ENCODE data around the gene YIPF5. TPM values are rescaled to one million over a fixed set of nuclear protein-coding genes. Genes with fewer than 3 reads are reported as not detected.

The YIPF5 gene
- total RNA-seq, 1 donor from 2014 or later = 43.3 TPM

DNA sequence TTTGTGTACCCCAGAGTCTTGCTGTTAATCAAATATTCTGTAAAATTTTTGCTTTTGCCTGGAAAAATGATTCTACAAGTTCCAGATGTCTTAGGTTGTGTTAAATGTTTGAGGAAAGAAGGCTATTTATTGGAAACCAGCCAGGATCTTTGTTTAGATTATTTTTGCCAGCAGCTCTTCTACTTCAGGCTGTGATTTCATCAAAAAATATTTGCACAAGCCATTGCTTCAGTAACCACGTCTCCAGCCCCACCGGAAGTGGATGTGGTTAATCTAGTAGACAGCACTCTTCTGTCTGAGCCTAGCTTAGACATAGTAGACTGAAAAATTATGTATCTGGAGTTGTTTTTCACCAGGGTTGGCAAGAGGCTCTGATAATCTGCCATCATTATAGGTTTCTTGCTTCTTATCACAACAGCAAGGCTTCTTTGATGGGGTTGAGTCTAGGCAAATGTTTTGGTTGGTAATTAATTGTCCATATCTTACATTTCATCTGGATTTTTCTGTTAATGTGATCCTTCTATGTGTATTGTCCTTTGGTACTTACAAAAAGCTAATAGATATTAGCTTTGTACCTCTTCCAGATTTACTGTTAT is 17.3 kb upstream of the YIPF5 start:
- Histone ChIP-seq H3K9ac (ENCODE audit: low read depth in 1 of 3, low read length in 3 of 3) (no peak overlapping the region), H3K27ac (ENCODE audit: low read depth, low read length) (no peak overlapping the region)

GRCh38 chr5:144183254-144183889 is 12.9 kb upstream of the YIPF5 start:
- H3K36me3 ChIP-seq (ENCODE audit: control insufficient read depth in 3 of 3, insufficient read depth in 3 of 3, low read length in 3 of 3) = no peaks in the 10 kb centered on the region
- no peak overlapping the region for H3K4me3 ChIP-seq (ENCODE audit: low read length in 3 of 3)
- H3K9me3 ChIP-seq (ENCODE audit: control insufficient read depth in 3 of 3, low read length in 3 of 3) = no peaks in the 10 kb centered on the region
- no peaks in the 10 kb centered on the region for H3K27me3 ChIP-seq (ENCODE audit: control insufficient read depth in 3 of 3, insufficient read depth in 3 of 3, low read length in 3 of 3)
- H3K9ac ChIP-seq (ENCODE audit: low read depth in 1 of 3, low read length in 3 of 3) = no peak overlapping the region
- H3K27ac ChIP-seq (ENCODE audit: low read depth, low read length) = no peak overlapping the region
- H3K4me1 ChIP-seq (ENCODE audit: control insufficient read depth in 3 of 3, insufficient read depth in 3 of 3, low read length in 3 of 3) = no peaks in the 10 kb centered on the region

More for the DNA sequence above, 17.3 kb upstream of the YIPF5 start:
- H3K9me3 ChIP-seq (ENCODE audit: control insufficient read depth in 3 of 3, low read length in 3 of 3) = no peaks in the 10 kb centered on the region
- H3K27me3 ChIP-seq (ENCODE audit: control insufficient read depth in 3 of 3, insufficient read depth in 3 of 3, low read length in 3 of 3) = no peaks in the 10 kb centered on the region
- no peaks in the 10 kb centered on the region for H3K36me3 ChIP-seq (ENCODE audit: control insufficient read depth in 3 of 3, insufficient read depth in 3 of 3, low read length in 3 of 3)
- no peaks in the 10 kb centered on the region for H3K4me1 ChIP-seq (ENCODE audit: control insufficient read depth in 3 of 3, insufficient read depth in 3 of 3, low read length in 3 of 3)
- no peak overlapping the region for H3K4me3 ChIP-seq (ENCODE audit: low read length in 3 of 3)

DNA sequence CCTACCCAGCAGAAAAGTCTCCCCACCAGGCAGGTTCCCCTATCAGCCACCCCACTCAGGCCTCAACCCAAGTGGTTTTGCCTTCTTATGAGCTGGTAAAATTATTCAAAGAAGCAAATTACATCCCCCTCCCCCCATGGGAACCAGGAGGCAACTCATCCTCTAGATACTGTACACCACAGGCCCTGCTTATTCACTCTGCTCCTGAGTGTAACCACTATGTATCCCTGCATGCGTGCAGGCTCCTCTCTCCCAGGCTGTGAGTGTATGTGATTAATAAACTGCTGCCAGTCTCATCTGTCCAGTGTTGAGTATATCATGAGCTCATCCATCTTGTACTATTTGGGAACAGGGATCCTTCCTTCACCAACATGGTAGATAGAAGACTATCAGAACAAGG is 8.8 kb upstream of the YIPF5 start:
- H3K4me1 ChIP-seq (ENCODE audit: control insufficient read depth in 3 of 3, insufficient read depth in 3 of 3, low read length in 3 of 3) = no peaks in the 10 kb centered on the region
- H3K4me3 ChIP-seq (ENCODE audit: low read length in 3 of 3) = no peak overlapping the region
- H3K9ac ChIP-seq (ENCODE audit: low read depth in 1 of 3, low read length in 3 of 3) = no peak overlapping the region
- H3K27ac ChIP-seq (ENCODE audit: low read depth, low read length) = no peak overlapping the region
- H3K27me3 ChIP-seq (ENCODE audit: control insufficient read depth in 3 of 3, insufficient read depth in 3 of 3, low read length in 3 of 3) = no peaks in the 10 kb centered on the region
- no peaks in the 10 kb centered on the region for H3K36me3 ChIP-seq (ENCODE audit: control insufficient read depth in 3 of 3, insufficient read depth in 3 of 3, low read length in 3 of 3)
- no peaks in the 10 kb centered on the region for H3K9me3 ChIP-seq (ENCODE audit: control insufficient read depth in 3 of 3, low read length in 3 of 3)

DNA sequence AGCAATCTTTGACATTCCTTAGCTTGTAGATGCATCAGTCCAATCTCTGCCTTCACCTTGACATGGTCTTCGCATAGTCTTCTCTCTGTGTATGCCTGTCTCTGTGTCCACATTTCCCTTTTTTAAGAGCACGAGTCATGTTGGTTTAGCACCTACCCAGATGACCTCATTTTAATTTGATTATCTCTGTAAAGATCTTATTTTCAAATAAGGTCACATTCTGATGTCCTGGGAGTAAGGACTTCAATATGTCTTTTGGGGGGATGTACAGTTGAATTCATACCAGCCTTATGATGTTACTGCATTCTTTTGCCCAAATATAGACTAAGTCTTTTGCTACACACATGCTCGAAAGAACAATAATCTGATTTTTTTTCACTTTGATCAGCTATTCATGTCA is 7.1 kb upstream of the YIPF5 start:
- Histone ChIP-seq H3K27ac (ENCODE audit: low read depth, low read length) (no peak overlapping the region), H3K36me3 (ENCODE audit: control insufficient read depth in 3 of 3, insufficient read depth in 3 of 3, low read length in 3 of 3) (no peaks in the 10 kb centered on the region), H3K4me3 (ENCODE audit: low read length in 3 of 3) (no peak overlapping the region), H3K27me3 (ENCODE audit: control insufficient read depth in 3 of 3, insufficient read depth in 3 of 3, low read length in 3 of 3) (peaks cover 0 to 5% (median 2%) of the 10 kb centered on the region in 3 donors), H3K9me3 (ENCODE audit: control insufficient read depth in 3 of 3, low read length in 3 of 3) (no peaks in the 10 kb centered on the region), H3K9ac (ENCODE audit: low read depth in 1 of 3, low read length in 3 of 3) (no peak overlapping the region), H3K4me1 (ENCODE audit: control insufficient read depth in 3 of 3, insufficient read depth in 3 of 3, low read length in 3 of 3) (no peaks in the 10 kb centered on the region)

DNA sequence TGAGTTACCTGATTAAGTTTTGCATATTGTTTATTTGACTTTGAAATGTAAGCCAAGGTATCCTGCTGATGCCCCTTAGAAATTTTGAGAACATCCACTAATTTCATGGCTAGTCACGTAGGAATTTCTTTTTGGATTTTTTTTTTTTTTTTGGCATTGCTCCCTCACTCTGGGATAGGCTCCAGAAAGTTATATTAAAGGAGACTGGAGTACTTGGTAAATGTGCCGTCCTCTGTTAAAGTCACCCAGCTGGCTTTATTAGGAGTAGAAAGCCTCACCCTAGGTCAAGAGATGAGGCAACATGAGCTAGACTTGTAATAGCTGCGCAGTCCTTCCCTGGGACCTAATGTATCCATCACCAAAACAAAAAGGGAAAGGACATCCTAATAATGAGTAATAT is 3.3 kb upstream of the YIPF5 start:
- H3K36me3 ChIP-seq (ENCODE audit: control insufficient read depth in 3 of 3, insufficient read depth in 3 of 3, low read length in 3 of 3) = peaks cover 0 to 2% (median 0%) of the 10 kb centered on the region in 3 donors
- peaks cover 8 to 16% (median 10%) of the 10 kb centered on the region in 3 donors for H3K4me1 ChIP-seq (ENCODE audit: control insufficient read depth in 3 of 3, insufficient read depth in 3 of 3, low read length in 3 of 3)
- no peak overlapping the region for H3K9ac ChIP-seq (ENCODE audit: low read depth in 1 of 3, low read length in 3 of 3)
- H3K27me3 ChIP-seq (ENCODE audit: control insufficient read depth in 3 of 3, insufficient read depth in 3 of 3, low read length in 3 of 3) = peaks cover 0 to 5% (median 2%) of the 10 kb centered on the region in 3 donors
- H3K4me3 ChIP-seq (ENCODE audit: low read length in 3 of 3) = no peak overlapping the region
- H3K9me3 ChIP-seq (ENCODE audit: control insufficient read depth in 3 of 3, low read length in 3 of 3) = no peaks in the 10 kb centered on the region
- no peak overlapping the region for H3K27ac ChIP-seq (ENCODE audit: low read depth, low read length)

GRCh38 chr5:144169904-144170275 is 569 bp downstream of the YIPF5 start:
- peak overlapping the region; percentile 75 for H3K27ac ChIP-seq (ENCODE audit: low read depth, low read length)
- H3K9me3 ChIP-seq (ENCODE audit: control insufficient read depth in 3 of 3, low read length in 3 of 3) = no peaks in the 10 kb centered on the region
- H3K4me1 ChIP-seq (ENCODE audit: control insufficient read depth in 3 of 3, insufficient read depth in 3 of 3, low read length in 3 of 3) = peaks cover 9 to 18% (median 10%) of the 10 kb centered on the region in 3 donors
- peaks cover under 1 to 20% (median 10%) of the 10 kb centered on the region in 3 donors for H3K36me3 ChIP-seq (ENCODE audit: control insufficient read depth in 3 of 3, insufficient read depth in 3 of 3, low read length in 3 of 3)
- H3K4me3 ChIP-seq (ENCODE audit: low read length in 3 of 3) = peak overlapping the region; percentile 79 to 99 (median 92)
- peaks cover 0 to 5% (median 2%) of the 10 kb centered on the region in 3 donors for H3K27me3 ChIP-seq (ENCODE audit: control insufficient read depth in 3 of 3, insufficient read depth in 3 of 3, low read length in 3 of 3)
- peak overlapping the region; percentile 86 to 95 (median 94) for H3K9ac ChIP-seq (ENCODE audit: low read depth in 1 of 3, low read length in 3 of 3)

DNA sequence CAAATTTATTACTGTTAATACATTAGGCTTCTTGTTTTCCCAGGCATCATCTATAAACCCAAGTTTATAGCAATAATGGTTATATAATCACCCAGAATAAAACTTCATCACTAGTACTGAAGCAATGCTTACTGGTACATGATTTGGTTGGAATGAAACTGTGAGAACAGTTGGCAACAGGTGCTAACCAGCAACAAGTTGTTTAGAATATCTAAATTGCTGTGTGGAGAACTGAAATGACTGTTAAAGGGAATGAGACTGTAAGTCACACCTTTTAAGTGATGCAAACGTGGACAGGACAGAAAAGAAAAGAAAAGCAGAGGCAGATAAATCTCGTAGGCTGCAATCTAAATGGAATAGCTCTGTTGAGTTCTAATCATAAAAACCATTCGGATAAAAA is 2.5 kb downstream of the YIPF5 start:
- H3K36me3 ChIP-seq (ENCODE audit: control insufficient read depth in 3 of 3, insufficient read depth in 3 of 3, low read length in 3 of 3) = peaks cover 8 to 36% (median 28%) of the 10 kb centered on the region in 3 donors
- H3K27ac ChIP-seq (ENCODE audit: low read depth, low read length) = no peak overlapping the region
- H3K9ac ChIP-seq (ENCODE audit: low read depth in 1 of 3, low read length in 3 of 3) = no peak overlapping the region
- H3K27me3 ChIP-seq (ENCODE audit: control insufficient read depth in 3 of 3, insufficient read depth in 3 of 3, low read length in 3 of 3) = no peaks in the 10 kb centered on the region
- H3K4me1 ChIP-seq (ENCODE audit: control insufficient read depth in 3 of 3, insufficient read depth in 3 of 3, low read length in 3 of 3) = peaks cover 9 to 18% (median 10%) of the 10 kb centered on the region in 3 donors
- no peaks in the 10 kb centered on the region for H3K9me3 ChIP-seq (ENCODE audit: control insufficient read depth in 3 of 3, low read length in 3 of 3)
- H3K4me3 ChIP-seq (ENCODE audit: low read length in 3 of 3) = no peak overlapping the region

- Histone ChIP-seq H3K27ac (ENCODE audit: low read depth, low read length) (no peak overlapping the region), H3K36me3 (ENCODE audit: control insufficient read depth in 3 of 3, insufficient read depth in 3 of 3, low read length in 3 of 3) (peaks cover 11 to 48% (median 35%) of the 10 kb centered on the region in 3 donors), H3K4me3 (ENCODE audit: low read length in 3 of 3) (no peak overlapping the region), H3K27me3 (ENCODE audit: control insufficient read depth in 3 of 3, insufficient read depth in 3 of 3, low read length in 3 of 3) (no peaks in the 10 kb centered on the region), H3K9ac (ENCODE audit: low read depth in 1 of 3, low read length in 3 of 3) (no peak overlapping the region), H3K9me3 (ENCODE audit: control insufficient read depth in 3 of 3, low read length in 3 of 3) (no peaks in the 10 kb centered on the region), H3K4me1 (ENCODE audit: control insufficient read depth in 3 of 3, insufficient read depth in 3 of 3, low read length in 3 of 3) (peaks cover 9 to 18% (median 10%) of the 10 kb centered on the region in 3 donors)
These were observed 3.8 kb downstream of the YIPF5 start for GRCh38 chr5:144166696-144167095.

DNA sequence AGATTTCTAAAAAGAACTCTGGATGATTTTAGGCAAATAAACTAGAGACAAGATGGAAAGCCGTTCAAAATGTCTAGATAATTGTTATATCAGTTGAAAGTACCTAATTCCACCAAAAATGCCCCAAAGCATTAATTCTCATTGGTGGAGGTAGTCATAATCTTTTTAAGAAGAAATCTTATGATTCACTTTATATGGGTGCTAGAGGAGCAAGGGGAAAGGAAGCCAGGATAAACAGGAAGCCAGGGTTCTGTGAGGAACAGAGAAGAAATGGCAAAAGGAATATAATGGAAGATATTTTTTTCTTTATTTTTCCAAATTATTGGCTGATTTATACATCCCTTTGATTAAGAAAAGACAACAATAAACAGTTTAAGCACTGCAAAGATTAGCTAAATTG is 7.8 kb downstream of the YIPF5 start:
- Histone ChIP-seq H3K4me3 (ENCODE audit: low read length in 3 of 3) (no peak overlapping the region), H3K9me3 (ENCODE audit: control insufficient read depth in 3 of 3, low read length in 3 of 3) (no peaks in the 10 kb centered on the region), H3K9ac (ENCODE audit: low read depth in 1 of 3, low read length in 3 of 3) (no peak overlapping the region), H3K27ac (ENCODE audit: low read depth, low read length) (no peak overlapping the region), H3K36me3 (ENCODE audit: control insufficient read depth in 3 of 3, insufficient read depth in 3 of 3, low read length in 3 of 3) (peaks cover 16 to 53% (median 47%) of the 10 kb centered on the region in 3 donors), H3K27me3 (ENCODE audit: control insufficient read depth in 3 of 3, insufficient read depth in 3 of 3, low read length in 3 of 3) (no peaks in the 10 kb centered on the region), H3K4me1 (ENCODE audit: control insufficient read depth in 3 of 3, insufficient read depth in 3 of 3, low read length in 3 of 3) (no peaks in the 10 kb centered on the region)

DNA sequence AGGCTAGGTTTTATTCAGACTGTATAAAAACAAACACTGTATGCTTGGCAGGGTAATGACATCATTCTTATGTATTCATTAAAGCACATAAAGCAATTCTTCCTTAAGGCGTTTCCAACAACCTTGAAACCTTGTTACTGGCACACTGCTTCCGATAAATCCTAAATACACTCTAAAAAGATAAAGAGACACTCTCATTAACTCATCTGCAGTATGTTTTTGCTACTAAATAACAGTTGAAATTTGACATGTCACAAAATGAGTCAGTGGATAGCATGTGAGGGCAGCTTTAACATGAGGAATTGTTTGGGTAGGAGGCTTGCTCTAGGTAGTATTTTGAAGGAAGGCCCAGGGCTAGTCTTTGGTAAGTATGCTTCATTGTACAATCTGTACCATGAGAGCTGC is 13.7 kb downstream of the YIPF5 start:
- Histone ChIP-seq H3K9me3 (ENCODE audit: control insufficient read depth in 3 of 3, low read length in 3 of 3) (no peaks in the 10 kb centered on the region), H3K27me3 (ENCODE audit: control insufficient read depth in 3 of 3, insufficient read depth in 3 of 3, low read length in 3 of 3) (no peaks in the 10 kb centered on the region), H3K9ac (ENCODE audit: low read depth in 1 of 3, low read length in 3 of 3) (no peak overlapping the region), H3K36me3 (ENCODE audit: control insufficient read depth in 3 of 3, insufficient read depth in 3 of 3, low read length in 3 of 3) (peaks cover 4 to 13% (median 13%) of the 10 kb centered on the region in 3 donors), H3K4me1 (ENCODE audit: control insufficient read depth in 3 of 3, insufficient read depth in 3 of 3, low read length in 3 of 3) (no peaks in the 10 kb centered on the region), H3K27ac (ENCODE audit: low read depth, low read length) (no peak overlapping the region), H3K4me3 (ENCODE audit: low read length in 3 of 3) (no peak overlapping the region)

Measured in skeletal muscle tissue (tissue), 4 donors.